Kidney (tissue), 14 donors: ENCODE data around the gene ACYP1. TPM values are rescaled to one million over a fixed set of nuclear protein-coding genes. Genes with fewer than 3 reads are reported as not detected.

Experiments
- DNase-seq, 5 donors: peaks; one replicate each; pipeline ENCODE4 v3.0.0-alpha.2; 2013 to 2020
- FAIRE-seq: peaks from 2 replicates; lab custom pipeline; 2012; peaks lifted over from hg19 to GRCh38; lab: Jason Lieb, UNC
- H3K27ac ChIP-seq, 2 donors: one replicate each; pipeline ENCODE4 v1.7.0; 2013; ENCODE audit warnings: low read depth in 2 of 2, low read length in 2 of 2, inconsistent platforms in 1 of 2
- H3K27me3 ChIP-seq: one replicate; pipeline ENCODE4 v1.7.1; 2013; ENCODE audit warnings: low read length, inconsistent platforms; ENCODE audit not compliant: control insufficient read depth, insufficient read depth
- H3K36me3 ChIP-seq, 3 donors: one replicate each; pipeline versions ENCODE4 v1.7.0 to v1.7.1; 2013; ENCODE audit warnings: low read length in 3 of 3, control low read depth in 1 of 3, inconsistent platforms in 1 of 3; ENCODE audit not compliant: insufficient read depth in 3 of 3, control insufficient read depth in 2 of 3
- H3K4me1 ChIP-seq, 3 donors: one replicate each; pipeline versions ENCODE4 v1.7.0 to v1.7.1; 2013; ENCODE audit warnings: low read length in 3 of 3, inconsistent platforms in 1 of 3, low read depth in 1 of 3; ENCODE audit not compliant: control insufficient read depth in 2 of 3, insufficient read depth in 2 of 3
- H3K4me3 ChIP-seq, 3 donors: one replicate each; pipeline versions ENCODE4 v1.7.0 to v1.8.1; 2013; ENCODE audit warnings: low read length in 3 of 3, control low read depth in 1 of 3, inconsistent platforms in 1 of 3
- H3K9ac ChIP-seq, 3 donors: one replicate each; pipeline versions ENCODE4 v1.7.0 to v1.7.1; 2013; ENCODE audit warnings: low read length in 3 of 3, control low read depth in 1 of 3, inconsistent platforms in 1 of 3
- H3K9me3 ChIP-seq, 3 donors: one replicate each; pipeline versions ENCODE4 v1.7.0 to v1.7.1; 2013; ENCODE audit warnings: low read length in 3 of 3, control low read depth in 1 of 3, inconsistent platforms in 1 of 3; ENCODE audit not compliant: control insufficient read depth in 2 of 3, insufficient read depth in 1 of 3
- intact Hi-C: fragments of 100-400 bp; cut with DNase I; formaldehyde crosslinking; loops from one replicate; pipeline ENCODE4 v1.11.1; 2022
- polyA plus RNA-seq: library from polyadenylated mRNA; stranded (reverse); fragments of 350-450 nt; fragmentation: Illumina TruSeq; extraction: RNeasy Lipid Tissue Mini Kit (QIAGEN cat#74804); gene quantifications from one replicate; pipeline ENCODE4 v1.2.3, GENCODE V29; 2014; ENCODE audit warnings: low read depth, low replicate concordance; ENCODE audit not compliant: insufficient read depth
- total RNA-seq: library from RNA; stranded (reverse); fragmentation: NEBNext Ultra II Directional; extraction: Animal tissue kit (Norgen Biotek cat#: 25700); gene quantifications from one replicate; pipeline ENCODE4 v1.2.1, GENCODE V29; 2021
- TF ChIP-seq, protein P1 (sequence below): IDR thresholded peaks from 3 replicates; pipeline ENCODE4 v1.5.1; 2012; ENCODE audit warnings: mild to moderate bottlenecking, moderate library complexity, borderline replicate concordance; ENCODE audit not compliant: insufficient read depth; ENCODE audit errors: extremely low read depth
- donor health status: control.
- donor health status: control.
- donor health status: control.
- donor health status: control.
- donor health status: control.
- donor health status: DM: yes; HTN: yes; CAD: no.
- donor health status: Normal renal cell carcinoma (clear cell type).

Gene ACYP1
- total and polyA plus RNA-seq, 2 donors from 2014 or later: 16.8 to 20.6 TPM

DNA sequence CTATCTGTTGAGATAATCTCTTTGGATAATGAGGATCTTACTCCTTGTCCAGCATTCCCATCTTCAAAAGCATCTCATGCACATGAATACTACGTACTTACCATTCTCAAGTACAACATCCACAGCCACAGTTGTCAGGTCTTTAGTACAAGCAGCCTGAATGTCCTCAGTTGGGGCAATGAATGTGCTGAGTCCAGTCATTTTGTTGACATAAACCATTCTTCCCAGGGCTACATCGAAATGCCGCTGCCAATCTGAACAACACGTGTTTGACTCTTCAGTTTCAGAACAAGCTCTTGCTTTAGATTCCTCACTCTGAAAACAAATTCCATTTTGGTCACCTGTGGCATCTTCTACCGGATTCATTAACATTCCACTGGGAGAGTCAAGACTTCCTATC, 17.5 kb downstream of the ACYP1 start:
- intact Hi-C loops: no loop called here
- H3K9me3 ChIP-seq: no peaks in the 10 kb centered on the region
- H3K4me1 ChIP-seq: peaks cover 0 to 26% (median 8%) of the 10 kb centered on the region in 3 donors
- no peak overlapping the region for H3K9ac ChIP-seq
- DNase-seq (no peak), FAIRE-seq (no peak)
- H3K27ac ChIP-seq: no peak overlapping the region
- no peak overlapping the region for H3K4me3 ChIP-seq
- H3K36me3 ChIP-seq: no peaks in the 10 kb centered on the region
- TF ChIP-seq, protein P1, sequence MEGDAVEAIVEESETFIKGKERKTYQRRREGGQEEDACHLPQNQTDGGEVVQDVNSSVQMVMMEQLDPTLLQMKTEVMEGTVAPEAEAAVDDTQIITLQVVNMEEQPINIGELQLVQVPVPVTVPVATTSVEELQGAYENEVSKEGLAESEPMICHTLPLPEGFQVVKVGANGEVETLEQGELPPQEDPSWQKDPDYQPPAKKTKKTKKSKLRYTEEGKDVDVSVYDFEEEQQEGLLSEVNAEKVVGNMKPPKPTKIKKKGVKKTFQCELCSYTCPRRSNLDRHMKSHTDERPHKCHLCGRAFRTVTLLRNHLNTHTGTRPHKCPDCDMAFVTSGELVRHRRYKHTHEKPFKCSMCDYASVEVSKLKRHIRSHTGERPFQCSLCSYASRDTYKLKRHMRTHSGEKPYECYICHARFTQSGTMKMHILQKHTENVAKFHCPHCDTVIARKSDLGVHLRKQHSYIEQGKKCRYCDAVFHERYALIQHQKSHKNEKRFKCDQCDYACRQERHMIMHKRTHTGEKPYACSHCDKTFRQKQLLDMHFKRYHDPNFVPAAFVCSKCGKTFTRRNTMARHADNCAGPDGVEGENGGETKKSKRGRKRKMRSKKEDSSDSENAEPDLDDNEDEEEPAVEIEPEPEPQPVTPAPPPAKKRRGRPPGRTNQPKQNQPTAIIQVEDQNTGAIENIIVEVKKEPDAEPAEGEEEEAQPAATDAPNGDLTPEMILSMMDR: no peak
- H3K27me3 ChIP-seq: no peaks in the 10 kb centered on the region

GRCh38 chr14:75044752-75045151, 19.1 kb downstream of the ACYP1 start:
- FAIRE-seq: no peak
- no peaks in the 10 kb centered on the region for H3K9me3 ChIP-seq
- no peaks in the 10 kb centered on the region for H3K36me3 ChIP-seq
- H3K27ac ChIP-seq: no peak overlapping the region
- H3K4me3 ChIP-seq: peak overlapping the region in 1 of 3 donors; percentile 22
- peaks cover 0 to 31% (median 8%) of the 10 kb centered on the region in 3 donors for H3K4me1 ChIP-seq
- TF ChIP-seq, protein P1: no peak
- no peaks in the 10 kb centered on the region for H3K27me3 ChIP-seq
- no peak for DNase-seq
- no peak overlapping the region for H3K9ac ChIP-seq
- intact Hi-C loops: no loop called here

DNA sequence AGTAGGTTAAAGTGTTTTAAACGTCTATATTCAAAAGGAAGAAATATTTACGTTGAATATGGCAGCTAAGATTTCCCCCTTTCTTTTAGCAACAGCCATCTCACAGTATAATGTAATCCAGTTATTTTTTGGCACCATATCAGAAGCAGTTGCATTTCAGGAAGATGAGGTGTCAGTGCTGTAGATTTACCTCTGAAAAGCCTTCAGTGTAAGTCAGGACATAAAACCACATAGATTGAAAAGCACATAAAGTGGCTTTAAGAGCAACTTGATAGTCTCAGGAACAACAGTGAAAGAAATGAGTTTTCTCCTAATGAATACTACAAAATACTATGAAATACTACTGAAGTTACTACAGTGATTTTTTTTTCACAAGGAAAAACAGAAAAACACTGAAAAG, 19.5 kb downstream of the ACYP1 start:
- intact Hi-C loops: no loop called here
- peaks cover 0 to 1% (median 0%) of the 10 kb centered on the region in 3 donors for H3K36me3 ChIP-seq
- no peak overlapping the region for H3K4me3 ChIP-seq
- H3K9ac ChIP-seq: no peak overlapping the region
- peaks cover 0 to 27% (median 7%) of the 10 kb centered on the region in 3 donors for H3K4me1 ChIP-seq
- H3K27ac ChIP-seq: no peak overlapping the region
- TF ChIP-seq, protein P1: no peak
- DNase-seq (peak in 1 of 5 donors; percentile 16), FAIRE-seq (no peak)
- H3K27me3 ChIP-seq: no peaks in the 10 kb centered on the region
- H3K9me3 ChIP-seq: no peaks in the 10 kb centered on the region

DNA sequence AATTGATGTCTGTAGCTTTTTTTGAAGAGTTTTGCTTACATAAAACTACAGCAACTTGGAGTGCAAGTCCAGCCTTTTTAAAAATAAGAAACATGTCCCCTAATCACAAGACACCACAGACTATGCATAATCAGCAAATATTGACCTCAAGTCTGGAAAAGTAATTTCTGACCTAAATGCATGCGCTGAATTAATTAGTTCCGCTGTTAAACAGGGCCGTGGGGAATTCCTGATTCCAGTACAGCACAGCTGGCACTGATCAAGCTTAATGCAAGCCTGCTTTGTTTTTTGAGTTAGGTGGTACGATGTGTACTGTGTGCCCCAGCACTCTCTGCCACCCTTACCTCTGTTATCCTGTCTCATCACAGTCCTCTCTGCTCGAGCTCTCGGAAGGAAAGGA, 21.8 kb downstream of the ACYP1 start:
- DNase-seq (peak in 3 of 5 donors; percentile 20 to 58 (median 41)), FAIRE-seq (no peak)
- no peaks in the 10 kb centered on the region for H3K27me3 ChIP-seq
- peaks cover 0 to 26% (median 6%) of the 10 kb centered on the region in 3 donors for H3K4me1 ChIP-seq
- no peak overlapping the region for H3K9ac ChIP-seq
- H3K9me3 ChIP-seq: no peaks in the 10 kb centered on the region
- peak overlapping the region; percentile 66 to 71 for H3K27ac ChIP-seq
- intact Hi-C loops: no loop called here
- peaks cover 0 to 9% (median 0%) of the 10 kb centered on the region in 3 donors for H3K36me3 ChIP-seq
- TF ChIP-seq, protein P1: no peak
- H3K4me3 ChIP-seq: peak overlapping the region in 1 of 3 donors; percentile 7
